ENCODE data around the gene ZNF789.
A peak's percentile ranks its signal among the peaks of the same experiment; 100 is the strongest.
"Not testable (repeated sequence)": the region's sequence is repeated elsewhere in the genome, so short reads cannot be mapped to it uniquely, and the experiment has no call there.

Gene ZNF789

DNA sequence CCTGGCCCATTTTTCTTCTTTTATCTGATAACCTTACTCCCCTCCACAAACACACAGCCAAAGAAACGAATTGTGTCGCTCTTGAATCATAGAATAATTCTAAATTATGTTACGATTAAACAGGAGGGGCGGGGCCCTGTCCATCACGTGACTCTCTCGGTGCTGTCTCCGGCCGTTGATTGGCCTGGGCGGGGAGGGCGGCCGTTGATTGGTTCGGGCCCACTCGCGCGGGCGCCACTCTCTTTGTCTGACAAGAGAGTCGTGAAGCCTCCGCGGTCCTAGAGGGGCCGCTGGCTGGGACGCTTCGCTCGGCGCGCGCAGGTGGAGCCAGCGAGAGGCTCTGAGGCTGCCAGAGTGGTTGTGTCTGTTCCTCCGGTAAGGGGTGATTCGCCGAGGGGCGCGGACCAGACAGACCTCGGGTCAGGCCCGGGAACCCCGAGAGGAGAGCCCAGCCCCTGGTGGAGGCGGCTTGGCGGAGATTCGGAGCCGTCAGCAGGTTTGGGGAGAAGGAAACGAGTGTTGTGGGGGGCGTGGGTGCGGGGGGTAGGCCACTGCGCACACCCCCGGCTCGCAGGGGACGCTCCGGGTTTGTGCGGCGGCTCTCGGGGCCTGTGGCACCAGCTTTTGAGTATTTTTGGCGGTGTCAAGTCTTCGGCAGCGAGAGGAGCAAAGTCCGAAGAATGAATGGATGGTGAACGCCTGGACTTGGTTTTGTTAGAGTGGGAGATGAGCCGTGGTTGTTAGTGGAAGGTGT, at the start of gene ZNF789:
Gene ZNF789, plus strand, starts transcription at position 330 of the 754 bp plus-strand sequence. CDS start 3,567 bp downstream, outside the sequence.
- DNase-seq, result peak; percentile 99

DNA sequence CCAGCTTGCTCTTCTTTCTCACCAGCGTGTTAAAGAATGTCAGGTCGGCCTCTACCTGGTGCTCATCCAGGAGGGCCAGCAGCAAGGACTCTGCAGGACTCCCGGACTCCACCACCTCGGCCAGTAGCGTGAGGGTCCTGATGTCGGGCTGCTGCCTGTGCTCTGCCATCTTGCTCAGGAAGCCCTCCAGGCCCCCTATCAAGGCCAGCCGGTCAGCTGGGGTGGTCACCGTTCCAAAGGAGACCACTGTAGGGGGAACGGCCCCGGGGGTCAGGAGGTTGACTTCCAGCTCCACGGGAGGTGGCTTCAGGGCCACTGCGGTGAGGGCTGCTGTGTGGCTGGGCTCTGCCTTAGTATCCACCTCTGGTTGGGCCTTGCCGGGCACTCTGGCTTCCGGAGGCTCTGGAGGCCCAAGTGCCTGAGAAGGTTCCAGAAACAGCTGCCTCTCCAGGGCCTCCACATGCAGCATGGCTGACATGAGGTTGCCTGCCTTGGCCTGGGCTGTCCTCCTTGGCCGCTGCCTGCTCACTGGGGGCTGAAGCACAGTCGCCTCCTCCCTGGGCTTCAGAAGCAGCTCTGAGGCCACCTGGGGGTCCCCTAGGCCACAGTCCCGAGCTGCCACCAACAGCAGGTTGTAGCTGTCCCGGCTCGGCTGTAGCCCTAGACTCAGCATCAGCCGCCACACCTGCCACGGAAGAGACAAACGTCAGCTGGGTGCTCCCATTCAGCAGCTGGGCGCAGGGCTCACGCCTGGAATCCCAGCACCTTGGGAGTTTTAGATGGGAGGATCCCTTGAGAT, 47.6 kb upstream of the ZNF789 start:
- no peak for DNase-seq

DNA sequence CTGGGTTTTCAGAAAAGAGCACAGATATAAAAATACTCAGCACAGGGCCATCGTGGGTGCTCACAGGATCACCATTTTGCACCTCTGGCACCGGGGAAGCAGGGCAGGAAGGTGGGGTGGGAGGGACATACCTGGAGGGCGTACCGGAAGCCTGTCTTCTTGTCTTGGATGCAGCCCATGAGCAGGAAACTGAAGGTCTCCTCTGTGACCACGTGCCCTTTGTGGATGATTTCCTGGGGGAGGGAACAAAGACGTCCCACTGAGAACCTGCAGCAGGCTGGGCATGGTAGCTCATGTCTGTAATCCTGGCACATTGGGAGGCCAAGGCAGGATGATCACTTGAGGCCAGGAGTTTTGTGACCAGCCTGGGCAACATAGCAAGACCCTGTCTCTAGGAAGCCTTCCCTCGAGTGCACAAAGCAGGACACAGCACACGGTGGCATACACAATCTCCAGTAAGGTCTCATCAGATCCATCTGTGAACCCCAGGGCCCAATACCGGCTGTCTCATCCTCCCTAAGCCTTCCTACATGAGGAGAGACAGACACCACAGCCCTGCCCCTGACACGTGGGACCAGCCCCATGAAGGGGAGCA, 43.6 kb upstream of the ZNF789 start:
- DNase-seq, result no peak

DNA sequence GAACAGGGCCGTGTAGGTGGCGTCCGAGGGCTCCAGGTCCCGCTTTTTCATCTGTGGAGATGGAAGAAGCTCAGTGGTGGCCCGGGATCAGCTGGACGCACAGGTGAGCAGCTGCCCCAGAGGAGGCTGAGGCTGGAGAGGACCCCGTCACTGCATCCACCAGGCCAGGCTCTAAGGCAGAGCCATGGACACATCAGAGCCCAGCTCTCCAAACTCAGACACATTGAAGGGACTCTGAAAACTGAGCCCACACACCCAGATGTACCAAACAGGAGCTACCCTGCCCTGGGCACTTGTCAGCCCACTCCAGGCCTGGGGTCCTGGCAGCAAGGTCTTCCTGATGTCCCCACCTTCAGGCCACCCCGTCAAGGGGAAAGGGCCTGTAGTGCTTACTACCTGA, 42.9 kb upstream of the ZNF789 start:
- DNase-seq, result no peak

DNA sequence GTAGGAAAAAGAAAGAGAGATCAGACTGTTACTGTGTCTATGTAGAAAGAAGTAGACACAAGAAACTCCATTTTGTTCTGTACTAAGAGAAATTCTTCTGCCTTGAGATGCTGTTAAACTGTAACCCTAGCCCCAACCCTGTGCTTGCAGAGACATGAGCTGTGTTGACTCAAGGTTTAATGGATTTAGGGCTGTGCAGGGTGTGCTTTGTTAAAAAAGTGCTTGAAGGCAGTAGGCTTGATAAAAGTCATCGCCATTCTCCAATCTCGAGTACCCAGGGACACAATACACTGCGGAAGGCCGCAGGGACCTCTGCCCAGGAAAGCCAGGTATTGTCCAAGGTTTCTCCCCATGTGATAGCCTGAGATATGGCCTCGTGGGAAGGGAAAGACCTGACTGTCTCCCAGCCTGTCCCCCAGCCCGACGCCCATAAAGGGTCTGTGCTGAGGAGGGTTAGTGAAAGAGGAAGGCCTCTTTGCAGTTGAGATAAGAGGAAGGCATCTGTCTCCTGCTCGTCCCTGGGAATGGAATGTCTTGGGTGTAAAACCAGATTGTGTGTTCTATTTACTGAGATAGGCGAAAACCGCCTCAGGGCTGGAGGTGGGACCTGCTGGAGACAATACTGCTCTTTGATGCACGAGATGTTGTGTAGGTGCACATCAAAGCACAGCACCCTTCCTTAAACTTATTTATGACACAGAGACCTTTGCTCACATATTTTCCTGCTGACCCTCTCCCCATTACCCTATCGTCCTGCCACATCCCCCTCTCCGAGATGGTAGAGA, 40.7 kb upstream of the ZNF789 start:
- not testable (repeated sequence) for DNase-seq

DNA sequence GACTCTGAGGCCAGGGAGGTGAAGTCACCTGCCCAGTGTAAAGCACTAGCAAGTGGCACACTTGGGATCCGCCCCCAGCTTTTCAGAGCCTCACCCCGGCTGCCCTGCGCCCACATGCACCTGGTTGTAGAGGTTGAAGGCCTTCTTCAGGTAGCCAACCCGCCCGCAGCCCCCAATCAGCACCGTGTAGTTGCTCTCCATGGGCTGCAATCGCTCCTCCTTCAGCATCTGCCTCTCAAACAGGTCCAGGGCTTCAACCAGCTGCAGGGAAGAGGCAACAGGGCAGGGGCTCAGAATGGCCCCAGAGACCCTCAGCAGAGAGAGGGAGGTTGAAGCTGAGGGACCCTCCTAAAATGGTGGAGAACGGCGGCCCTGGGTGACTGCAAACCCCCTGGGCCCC, 39.5 kb upstream of the ZNF789 start:
- no peak for DNase-seq

DNA sequence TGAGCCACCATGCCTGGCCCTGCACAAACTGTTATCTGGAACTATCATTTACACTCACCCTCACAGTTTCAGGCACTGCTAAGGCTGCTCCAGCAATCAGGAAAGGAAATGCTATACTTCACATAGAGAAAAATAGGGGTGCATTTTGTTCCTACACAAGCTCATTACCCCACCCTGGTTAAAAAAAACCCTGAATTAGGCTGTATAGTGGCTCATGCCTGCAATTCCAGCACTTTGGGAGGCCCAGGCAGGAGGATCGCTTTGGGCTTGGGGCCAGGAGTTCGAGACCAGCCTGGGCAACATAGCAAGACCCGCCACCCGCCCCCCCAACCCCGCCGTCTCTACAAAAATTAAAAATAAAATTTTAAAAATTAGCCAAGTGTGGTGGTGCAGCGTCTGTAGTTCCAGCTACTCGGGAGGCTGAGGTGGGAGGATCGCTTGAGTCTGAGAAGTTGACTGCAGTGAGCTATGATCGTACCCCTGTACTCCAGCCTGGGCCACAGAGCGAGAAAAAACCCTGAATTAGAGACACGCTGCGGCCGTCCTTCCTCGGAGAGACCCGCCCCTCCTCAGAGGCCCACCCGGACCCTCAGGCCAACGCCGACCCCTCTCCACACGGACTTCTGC, 34.6 kb upstream of the ZNF789 start:
- no peak for DNase-seq

DNA sequence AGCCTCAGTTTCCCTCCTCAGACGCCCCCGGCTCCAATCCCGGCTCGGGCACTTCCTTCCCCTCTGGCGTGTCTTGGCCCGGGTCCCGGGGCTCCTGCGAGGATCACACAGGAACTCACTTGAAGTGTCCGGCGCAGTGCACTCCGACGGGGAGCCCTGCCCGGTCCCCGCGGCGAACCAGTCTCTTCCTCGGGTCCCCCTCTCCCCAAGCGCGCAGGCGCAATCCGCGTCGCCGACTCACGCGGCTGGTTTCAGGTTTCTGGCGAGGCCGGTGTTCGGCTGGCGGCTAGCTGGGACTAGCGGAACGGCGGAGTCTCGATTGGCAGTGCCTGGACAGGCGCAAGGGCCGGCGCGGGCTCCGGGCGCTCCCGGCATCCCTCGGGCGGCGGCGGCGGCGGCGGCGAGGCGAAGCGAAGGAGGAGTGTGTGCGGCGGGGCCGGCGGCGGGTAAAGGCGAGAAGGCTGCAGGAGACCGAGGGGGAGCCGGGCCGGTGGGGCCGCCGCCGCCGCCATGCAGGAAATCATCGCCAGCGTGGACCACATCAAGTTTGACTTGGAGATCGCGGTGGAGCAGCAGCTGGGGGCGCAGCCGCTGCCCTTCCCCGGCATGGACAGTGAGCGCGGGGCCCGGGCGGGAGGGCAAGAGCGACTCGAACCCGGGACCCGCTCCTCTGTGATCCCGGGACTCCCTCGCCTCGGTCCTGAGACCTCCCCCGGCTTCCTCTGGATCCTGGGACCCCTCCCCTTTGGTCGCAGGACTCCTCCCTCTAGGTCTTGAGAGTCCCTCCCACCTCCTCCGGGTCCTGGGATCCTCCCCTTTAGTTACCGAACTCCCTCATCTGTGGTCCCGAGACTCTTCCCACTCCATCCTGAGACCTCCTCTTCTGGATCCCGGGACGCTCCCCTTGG, 33.9 kb upstream of the ZNF789 start, which contains the start of the genes CPSF4 and PTCD1:
Gene CPSF4, plus strand, starts transcription at position 371 of the 908 bp plus-strand sequence. Its CDS starts 140 bp downstream, at position 511.
Gene PTCD1, minus strand, starts transcription at position 226 of the 908 bp plus-strand sequence. CDS start 3,556 bp downstream, outside the sequence.
- peak; percentile 94 for DNase-seq

DNA sequence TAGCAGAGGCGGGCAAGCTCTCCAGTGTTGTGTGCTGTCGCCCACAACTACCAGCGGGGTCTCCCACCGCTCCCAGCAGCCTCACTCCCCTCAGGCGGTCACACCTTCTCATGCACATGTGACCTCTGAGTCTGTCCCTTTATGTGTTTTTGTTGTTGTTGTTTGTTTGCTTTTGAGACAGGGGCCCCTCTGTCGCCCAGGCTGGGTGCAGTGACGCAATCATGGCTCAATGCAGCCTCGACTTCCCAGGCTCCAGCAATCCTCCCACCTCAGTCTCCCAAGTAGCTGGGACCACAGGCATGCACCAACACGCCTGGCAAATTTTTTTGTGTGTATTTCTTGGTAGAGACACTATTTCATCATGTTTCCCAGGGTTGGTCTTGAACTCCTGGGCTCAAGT, 32.5 kb upstream of the ZNF789 start:
- no peak for DNase-seq

DNA sequence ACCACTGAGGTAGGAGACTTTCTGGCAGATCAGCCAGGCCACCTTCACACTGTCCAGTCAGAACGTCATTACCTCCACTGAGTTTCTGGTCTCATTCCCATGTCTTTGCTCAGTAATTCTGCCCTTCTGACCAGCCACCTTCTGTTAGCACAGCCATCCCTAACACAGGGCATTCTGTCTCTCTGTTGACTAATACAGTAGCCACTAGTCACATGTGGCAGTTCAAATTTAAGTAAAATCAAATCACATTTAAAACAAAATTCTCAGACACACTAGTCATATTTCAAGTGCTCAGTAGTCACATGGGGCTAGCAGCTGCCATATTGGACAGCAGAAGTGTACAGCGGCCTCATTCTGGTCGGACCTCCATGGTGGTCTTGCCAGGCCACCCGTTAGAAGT, 26.6 kb upstream of the ZNF789 start:
- no peak for DNase-seq

DNA sequence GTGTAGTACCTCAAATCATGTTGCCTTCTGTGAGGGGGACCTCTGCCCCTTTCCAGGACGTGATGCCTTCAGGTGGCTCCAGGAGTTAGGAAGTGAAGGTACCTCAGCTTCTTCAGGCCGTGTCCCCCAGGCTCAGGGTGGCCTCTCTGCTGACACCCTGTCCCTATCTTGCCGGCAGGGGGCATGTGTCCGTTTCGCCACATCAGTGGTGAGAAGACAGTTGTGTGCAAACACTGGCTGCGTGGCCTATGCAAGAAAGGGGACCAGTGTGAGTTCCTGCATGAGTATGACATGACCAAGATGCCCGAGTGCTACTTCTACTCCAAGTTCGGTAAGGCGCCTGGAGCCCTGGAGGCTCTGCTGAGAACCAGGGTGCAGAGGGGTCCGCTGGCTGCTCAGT, 24.7 kb upstream of the ZNF789 start:
- DNase-seq, result no peak

DNA sequence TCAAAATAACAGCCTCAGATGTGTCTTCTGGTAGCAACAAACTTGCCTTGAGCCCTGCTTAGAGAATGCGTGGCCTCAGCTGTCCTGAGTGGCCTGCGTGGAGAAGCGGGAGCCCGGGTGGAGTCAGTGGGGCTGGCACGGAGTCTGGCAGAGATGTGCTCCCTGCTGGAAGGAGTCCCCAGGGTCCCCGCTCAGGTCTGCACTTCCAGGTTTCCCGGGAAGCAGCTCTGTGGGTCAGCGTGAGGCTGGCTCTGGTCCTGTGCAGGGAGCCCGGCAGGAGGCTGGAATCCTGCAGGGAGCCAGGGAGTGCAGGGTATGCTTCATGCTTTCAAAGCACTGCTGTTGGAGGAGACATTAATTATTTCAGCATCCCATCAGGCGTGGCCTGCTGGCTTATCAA, 23.8 kb upstream of the ZNF789 start:
- no peak for DNase-seq

DNA sequence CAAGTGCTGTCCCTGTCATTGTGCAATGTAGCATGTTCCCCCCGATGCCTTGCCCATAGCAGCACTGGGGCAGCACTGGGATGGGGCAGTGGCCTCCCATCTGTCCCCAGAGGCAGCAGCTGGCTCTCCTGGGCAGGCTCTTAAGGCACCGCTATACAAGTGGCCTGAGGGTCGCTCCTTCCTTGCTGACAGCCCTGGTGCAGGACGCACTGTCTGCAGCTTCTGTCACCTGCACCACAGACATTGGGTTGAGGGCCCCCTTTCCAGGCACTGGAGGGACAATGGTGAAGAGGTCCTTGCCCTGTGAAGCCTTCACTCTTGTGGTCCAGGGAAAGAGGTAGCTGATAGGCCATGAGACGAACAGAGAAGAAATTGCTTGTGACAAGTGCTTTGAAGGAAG, 23.4 kb upstream of the ZNF789 start:
- DNase-seq, result no peak

DNA sequence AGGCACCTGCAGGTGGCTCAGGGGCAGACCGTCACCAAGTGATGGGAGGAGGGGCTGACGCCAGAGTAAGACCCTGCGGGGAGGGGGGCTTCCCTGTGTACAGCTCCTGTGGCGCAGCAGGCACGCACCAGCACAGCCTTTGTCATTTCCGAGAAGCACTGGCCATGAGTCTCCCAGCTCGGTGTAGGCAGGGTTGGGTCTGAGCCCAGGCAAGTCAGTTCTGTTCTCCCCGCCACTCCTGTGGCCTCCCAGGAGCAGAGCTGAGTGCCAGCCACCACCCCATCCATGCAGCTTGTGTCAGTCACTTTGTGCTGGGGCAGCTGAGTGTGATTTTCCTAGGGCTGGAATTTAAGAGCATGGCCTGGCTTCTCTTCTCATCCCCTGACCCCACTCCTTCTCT, 20.8 kb upstream of the ZNF789 start:
- no peak for DNase-seq

DNA sequence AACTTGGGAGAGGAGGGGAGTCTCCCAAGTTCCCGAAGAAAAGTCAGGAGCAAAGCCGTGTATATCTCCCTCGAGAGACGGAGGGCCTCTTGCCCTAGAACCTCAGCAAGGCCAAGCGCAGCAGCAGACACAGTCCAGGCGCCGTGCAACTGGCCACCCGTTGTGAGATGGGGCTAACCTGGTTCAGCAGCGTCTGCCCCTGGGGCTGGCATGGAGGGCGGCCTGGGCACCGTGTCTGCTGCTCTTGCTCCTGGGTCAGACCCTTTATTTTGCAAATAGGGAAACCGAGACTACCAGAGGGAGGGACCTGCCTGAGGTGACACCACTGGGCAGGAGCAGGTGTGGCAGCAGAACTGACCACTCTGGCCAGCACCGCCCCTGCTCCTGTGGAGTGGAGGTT, 20.1 kb upstream of the ZNF789 start:
- no peak for DNase-seq

DNA sequence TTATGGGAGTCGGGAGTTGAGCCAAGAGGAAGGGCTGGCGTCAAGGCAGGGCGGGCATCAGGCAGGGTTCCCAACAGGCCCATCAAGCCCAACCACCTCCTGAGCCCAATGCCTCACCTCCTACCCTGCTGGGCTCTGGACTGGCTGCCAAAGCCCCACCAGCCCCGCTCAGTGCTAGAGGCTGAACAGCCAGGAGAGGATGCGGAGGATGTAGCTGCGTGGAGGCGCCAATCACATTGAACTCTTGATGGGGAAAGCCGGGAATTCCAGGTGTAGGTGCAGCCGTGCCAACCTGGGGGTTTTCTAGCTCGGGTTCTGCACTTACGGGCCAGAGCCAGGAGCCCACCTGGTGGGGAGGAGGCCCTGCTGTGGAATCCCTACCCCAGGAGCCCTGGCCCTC, 19.6 kb upstream of the ZNF789 start:
- no peak for DNase-seq

DNA sequence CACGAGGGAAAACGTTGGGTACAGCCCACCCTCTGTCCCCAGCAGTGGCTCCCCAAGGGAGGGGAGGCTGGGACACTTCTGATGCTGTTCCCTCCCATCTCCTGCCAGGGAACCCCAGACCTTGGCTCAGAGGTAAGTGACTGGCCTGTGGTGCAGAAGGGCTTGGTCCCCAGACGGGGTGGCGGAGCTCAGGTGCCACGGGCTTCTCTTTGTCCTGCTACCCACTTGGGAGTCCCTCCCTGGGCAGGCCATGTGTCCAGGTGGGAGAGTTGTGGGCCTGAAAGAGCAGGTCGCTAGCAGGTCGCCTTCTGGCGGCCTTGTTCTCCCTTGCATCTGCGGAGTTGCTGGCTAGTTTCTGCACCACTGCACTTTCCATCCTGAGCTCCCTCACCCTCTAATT, 16.8 kb upstream of the ZNF789 start:
- no peak for DNase-seq

DNA sequence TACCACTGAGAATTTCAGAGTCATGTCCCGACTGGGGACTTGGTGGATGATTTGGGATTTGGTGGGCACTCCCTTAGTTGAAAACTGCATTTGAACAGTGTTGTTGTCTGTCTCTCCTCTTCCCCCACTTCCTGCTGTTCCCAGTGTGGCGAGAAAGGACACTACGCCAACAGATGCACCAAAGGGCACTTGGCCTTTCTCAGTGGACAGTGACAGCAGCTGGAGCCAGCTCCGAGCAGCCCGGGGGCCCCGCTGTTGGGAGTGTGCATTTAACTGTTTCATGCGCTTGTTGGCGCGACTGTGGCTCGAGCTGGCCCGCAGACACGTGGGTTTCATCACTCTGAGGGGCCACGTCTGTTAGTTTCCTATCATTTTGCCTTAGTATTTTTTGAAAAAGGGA, 16.4 kb upstream of the ZNF789 start:
- no peak for DNase-seq

DNA sequence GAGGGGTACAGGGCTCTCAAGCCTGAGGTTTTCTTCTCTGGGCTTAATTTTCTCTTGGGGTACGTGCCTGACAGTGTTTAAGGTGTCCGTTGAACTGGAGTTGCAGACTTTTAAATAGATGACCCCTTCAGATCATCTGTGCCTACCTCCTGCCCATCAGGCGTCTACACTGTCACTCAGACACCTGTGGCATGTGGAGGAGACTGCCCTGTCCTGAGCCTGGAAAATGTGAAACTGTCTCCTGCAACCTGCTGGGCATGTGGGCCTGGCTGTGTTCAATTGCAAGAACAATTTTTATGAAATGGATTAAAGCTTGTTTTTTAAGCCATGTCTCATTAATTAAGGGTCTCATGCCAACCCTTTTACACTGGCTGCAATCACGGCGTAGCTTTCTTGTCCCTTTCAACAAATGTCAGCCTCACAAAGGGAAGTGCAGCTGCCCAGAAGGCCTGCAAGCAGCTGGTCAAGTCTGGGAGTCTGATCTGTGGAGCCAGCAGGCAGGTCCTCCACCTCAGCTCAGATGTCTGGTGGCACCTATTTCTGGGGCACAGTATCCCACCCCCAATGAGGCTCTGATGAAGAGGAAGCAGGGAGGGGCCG, 15.5 kb upstream of the ZNF789 start:
- DNase-seq, result no peak

DNA sequence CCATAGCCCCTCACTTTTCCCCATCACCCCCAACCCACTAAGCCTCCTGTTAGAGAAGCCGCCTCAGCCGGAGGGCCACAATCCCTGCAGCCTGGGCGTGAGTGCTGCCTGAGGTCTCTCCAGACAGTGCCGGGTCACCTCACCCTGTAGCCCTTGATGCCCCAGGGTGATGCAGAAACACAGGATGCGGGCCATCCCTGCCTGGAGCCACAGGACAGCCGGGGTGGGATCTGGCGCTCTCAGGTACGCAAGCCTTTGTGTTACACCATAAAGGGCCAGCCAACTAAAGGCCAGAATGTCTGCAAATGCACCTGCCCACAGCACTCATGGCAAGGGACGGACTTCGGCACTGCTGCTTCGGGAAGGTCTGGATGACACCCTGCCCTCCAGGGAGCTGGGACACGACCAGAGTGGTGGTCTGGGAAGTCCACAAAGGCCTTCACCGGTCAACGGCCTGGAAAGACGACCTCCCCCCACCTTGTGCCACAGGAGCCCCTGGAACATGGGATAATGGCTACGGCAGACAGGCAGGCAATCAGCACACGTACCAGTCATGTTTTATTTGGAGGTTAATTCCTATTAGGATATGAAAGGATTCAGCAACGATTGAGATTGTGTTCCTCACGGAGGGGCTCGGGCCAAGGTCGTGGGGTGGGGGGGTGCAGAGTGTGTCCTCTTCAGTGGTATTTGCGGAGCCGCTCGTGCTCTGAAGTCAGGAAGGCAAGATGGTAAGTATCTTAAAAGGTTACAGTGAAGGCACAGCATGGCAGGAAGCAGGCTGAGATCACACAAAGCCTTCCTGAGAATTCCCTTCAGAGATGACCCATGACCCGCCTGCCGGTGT, 14.8 kb upstream of the ZNF789 start:
- DNase-seq, result no peak
